Measurements from ENCODE around the gene SMIM29.

GRCh38 chr6:34276881-34277762 is 28.3 kb upstream of the SMIM29 start:
- TF ChIP-seq EZH2 (IDR thresholded peaks at IDR 0.05; ENCODE audit: borderline replicate concordance, insufficient read depth, low read depth, low read length, poor library complexity, severe bottlenecking) (no peak), CTCF (IDR thresholded peaks at IDR 0.05) (no peak)
